ENCODE data around the gene MAPT. TPM values are rescaled to one million over a fixed set of nuclear protein-coding genes. Genes with fewer than 3 reads are reported as not detected.

The MAPT gene
- total RNA-seq, 1 donor from 2014 or later = 3.5 TPM

DNA sequence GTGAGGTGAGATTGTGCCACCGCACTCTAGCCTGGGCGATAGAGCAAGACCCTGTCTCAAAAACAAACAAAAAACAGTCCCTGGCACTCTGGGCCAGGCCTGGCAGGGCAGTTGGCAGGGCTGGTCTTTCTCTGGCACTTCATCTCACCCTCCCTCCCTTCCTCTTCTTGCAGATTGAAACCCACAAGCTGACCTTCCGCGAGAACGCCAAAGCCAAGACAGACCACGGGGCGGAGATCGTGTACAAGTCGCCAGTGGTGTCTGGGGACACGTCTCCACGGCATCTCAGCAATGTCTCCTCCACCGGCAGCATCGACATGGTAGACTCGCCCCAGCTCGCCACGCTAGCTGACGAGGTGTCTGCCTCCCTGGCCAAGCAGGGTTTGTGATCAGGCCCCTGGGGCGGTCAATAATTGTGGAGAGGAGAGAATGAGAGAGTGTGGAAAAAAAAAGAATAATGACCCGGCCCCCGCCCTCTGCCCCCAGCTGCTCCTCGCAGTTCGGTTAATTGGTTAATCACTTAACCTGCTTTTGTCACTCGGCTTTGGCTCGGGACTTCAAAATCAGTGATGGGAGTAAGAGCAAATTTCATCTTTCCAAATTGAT lies 129.5 kb downstream of the MAPT start:
- peaks cover 20% of the 10 kb centered on the region for H3K36me3 Mint-ChIP-seq
- no peak for DNase-seq (ENCODE audit: extremely low spot score, unreplicated experiment)
- TF ChIP-seq, protein P1, sequence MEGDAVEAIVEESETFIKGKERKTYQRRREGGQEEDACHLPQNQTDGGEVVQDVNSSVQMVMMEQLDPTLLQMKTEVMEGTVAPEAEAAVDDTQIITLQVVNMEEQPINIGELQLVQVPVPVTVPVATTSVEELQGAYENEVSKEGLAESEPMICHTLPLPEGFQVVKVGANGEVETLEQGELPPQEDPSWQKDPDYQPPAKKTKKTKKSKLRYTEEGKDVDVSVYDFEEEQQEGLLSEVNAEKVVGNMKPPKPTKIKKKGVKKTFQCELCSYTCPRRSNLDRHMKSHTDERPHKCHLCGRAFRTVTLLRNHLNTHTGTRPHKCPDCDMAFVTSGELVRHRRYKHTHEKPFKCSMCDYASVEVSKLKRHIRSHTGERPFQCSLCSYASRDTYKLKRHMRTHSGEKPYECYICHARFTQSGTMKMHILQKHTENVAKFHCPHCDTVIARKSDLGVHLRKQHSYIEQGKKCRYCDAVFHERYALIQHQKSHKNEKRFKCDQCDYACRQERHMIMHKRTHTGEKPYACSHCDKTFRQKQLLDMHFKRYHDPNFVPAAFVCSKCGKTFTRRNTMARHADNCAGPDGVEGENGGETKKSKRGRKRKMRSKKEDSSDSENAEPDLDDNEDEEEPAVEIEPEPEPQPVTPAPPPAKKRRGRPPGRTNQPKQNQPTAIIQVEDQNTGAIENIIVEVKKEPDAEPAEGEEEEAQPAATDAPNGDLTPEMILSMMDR (conservative IDR thresholded peaks at IDR 0.05) = no peak
- no peaks in the 10 kb centered on the region for H3K27me3 Mint-ChIP-seq
- peaks cover 8% of the 10 kb centered on the region for H3K4me1 Mint-ChIP-seq (ENCODE audit: unreplicated experiment)
- no peaks in the 10 kb centered on the region for H3K9me3 Mint-ChIP-seq
- peak overlapping the region; percentile 43 for H3K27ac Mint-ChIP-seq
- no peak overlapping the region for H3K4me3 Mint-ChIP-seq

DNA sequence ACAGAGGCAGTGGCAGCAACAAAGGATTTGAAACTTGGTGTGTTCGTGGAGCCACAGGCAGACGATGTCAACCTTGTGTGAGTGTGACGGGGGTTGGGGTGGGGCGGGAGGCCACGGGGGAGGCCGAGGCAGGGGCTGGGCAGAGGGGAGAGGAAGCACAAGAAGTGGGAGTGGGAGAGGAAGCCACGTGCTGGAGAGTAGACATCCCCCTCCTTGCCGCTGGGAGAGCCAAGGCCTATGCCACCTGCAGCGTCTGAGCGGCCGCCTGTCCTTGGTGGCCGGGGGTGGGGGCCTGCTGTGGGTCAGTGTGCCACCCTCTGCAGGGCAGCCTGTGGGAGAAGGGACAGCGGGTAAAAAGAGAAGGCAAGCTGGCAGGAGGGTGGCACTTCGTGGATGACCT lies 130.2 kb downstream of the MAPT start:
- no peak for DNase-seq (ENCODE audit: extremely low spot score, unreplicated experiment)
- peaks cover 15% of the 10 kb centered on the region for H3K4me1 Mint-ChIP-seq (ENCODE audit: unreplicated experiment)
- no peak overlapping the region for H3K4me3 Mint-ChIP-seq
- H3K27ac Mint-ChIP-seq = no peak overlapping the region
- no peaks in the 10 kb centered on the region for H3K27me3 Mint-ChIP-seq
- TF ChIP-seq, protein P1 (conservative IDR thresholded peaks at IDR 0.05) = no peak
- peaks cover 20% of the 10 kb centered on the region for H3K36me3 Mint-ChIP-seq
- no peaks in the 10 kb centered on the region for H3K9me3 Mint-ChIP-seq

DNA sequence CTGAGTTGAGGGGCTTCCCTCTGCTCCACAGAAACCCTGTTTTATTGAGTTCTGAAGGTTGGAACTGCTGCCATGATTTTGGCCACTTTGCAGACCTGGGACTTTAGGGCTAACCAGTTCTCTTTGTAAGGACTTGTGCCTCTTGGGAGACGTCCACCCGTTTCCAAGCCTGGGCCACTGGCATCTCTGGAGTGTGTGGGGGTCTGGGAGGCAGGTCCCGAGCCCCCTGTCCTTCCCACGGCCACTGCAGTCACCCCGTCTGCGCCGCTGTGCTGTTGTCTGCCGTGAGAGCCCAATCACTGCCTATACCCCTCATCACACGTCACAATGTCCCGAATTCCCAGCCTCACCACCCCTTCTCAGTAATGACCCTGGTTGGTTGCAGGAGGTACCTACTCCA lies 130.7 kb downstream of the MAPT start:
- TF ChIP-seq, protein P1 (conservative IDR thresholded peaks at IDR 0.05) = no peak
- H3K27ac Mint-ChIP-seq = no peak overlapping the region
- H3K4me3 Mint-ChIP-seq = no peak overlapping the region
- no peaks in the 10 kb centered on the region for H3K9me3 Mint-ChIP-seq
- no peaks in the 10 kb centered on the region for H3K27me3 Mint-ChIP-seq
- H3K4me1 Mint-ChIP-seq (ENCODE audit: unreplicated experiment) = peaks cover 15% of the 10 kb centered on the region
- DNase-seq (ENCODE audit: extremely low spot score, unreplicated experiment) = no peak
- H3K36me3 Mint-ChIP-seq = peaks cover 20% of the 10 kb centered on the region

DNA sequence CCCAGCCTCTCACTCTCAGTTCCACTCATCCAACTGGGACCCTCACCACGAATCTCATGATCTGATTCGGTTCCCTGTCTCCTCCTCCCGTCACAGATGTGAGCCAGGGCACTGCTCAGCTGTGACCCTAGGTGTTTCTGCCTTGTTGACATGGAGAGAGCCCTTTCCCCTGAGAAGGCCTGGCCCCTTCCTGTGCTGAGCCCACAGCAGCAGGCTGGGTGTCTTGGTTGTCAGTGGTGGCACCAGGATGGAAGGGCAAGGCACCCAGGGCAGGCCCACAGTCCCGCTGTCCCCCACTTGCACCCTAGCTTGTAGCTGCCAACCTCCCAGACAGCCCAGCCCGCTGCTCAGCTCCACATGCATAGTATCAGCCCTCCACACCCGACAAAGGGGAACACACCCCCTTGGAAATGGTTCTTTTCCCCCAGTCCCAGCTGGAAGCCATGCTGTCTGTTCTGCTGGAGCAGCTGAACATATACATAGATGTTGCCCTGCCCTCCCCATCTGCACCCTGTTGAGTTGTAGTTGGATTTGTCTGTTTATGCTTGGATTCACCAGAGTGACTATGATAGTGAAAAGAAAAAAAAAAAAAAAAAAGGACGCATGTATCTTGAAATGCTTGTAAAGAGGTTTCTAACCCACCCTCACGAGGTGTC lies 131.3 kb downstream of the MAPT start:
- Mint-ChIP-seq H3K27me3 (no peaks in the 10 kb centered on the region), H3K36me3 (peaks cover 26% of the 10 kb centered on the region), H3K4me3 (no peak overlapping the region), H3K9me3 (no peaks in the 10 kb centered on the region), H3K27ac (no peak overlapping the region), H3K4me1 (ENCODE audit: unreplicated experiment) (peaks cover 15% of the 10 kb centered on the region)
- TF ChIP-seq, protein P1 (conservative IDR thresholded peaks at IDR 0.05) = no peak
- DNase-seq (ENCODE audit: extremely low spot score, unreplicated experiment) = no peak

- Mint-ChIP-seq H3K27me3 (no peaks in the 10 kb centered on the region), H3K4me3 (no peak overlapping the region), H3K4me1 (ENCODE audit: unreplicated experiment) (peaks cover 15% of the 10 kb centered on the region), H3K27ac (no peak overlapping the region), H3K9me3 (no peaks in the 10 kb centered on the region), H3K36me3 (peaks cover 33% of the 10 kb centered on the region)
- no peak for DNase-seq (ENCODE audit: extremely low spot score, unreplicated experiment)
- TF ChIP-seq, protein P1 (conservative IDR thresholded peaks at IDR 0.05) = no peak
Measured at GRCh38 chr17:46026166-46027047, 132.1 kb downstream of the MAPT start.
